Raji (cell line): ENCODE data around the gene GJA8.

Experiments used
- POLR2A ChIP-seq: IDR thresholded peaks from 2 replicates; pipeline ENCODE4 v1.6.1; 2011; ENCODE audit warnings: low read depth, low read length, control low read depth; ENCODE audit not compliant: insufficient read depth

Gene GJA8

GRCh38 chr1:147902253-147902845 lies at the start of gene GJA8:
TSS of gene GJA8 (plus strand) at chr1:147902795. CDS start at chr1:147907956, 5,161 bp downstream.
- TF ChIP-seq POLR2A: no peak

- TF ChIP-seq POLR2A: no peak
Measured at GRCh38 chr1:147853391-147853790, 49.2 kb upstream of the GJA8 start.

DNA sequence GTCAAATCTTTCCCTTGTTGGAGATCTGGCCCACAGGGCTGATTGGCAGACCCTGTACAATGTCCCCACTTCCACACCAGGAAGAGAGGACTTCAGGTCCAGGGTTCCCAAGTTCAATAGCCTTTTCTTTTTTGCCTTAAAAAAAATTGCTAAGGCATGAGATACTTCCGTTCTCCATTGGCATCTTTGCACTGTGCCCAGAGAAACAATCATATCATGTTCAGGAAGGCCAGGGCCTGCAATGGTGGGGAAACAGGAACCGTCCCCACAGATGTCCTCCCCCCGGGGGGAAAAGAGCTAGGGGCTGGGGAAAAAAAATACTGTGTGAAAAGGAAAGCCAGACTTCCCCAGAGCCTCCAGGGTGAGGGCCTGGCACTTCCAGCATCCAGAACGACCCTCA lies 24.6 kb upstream of the GJA8 start:
- no peak for TF ChIP-seq POLR2A

- TF ChIP-seq POLR2A: no peak
Measured at GRCh38 chr1:147879911-147880310, 22.7 kb upstream of the GJA8 start.

- no peak for TF ChIP-seq POLR2A
Measured at GRCh38 chr1:147882535-147882934, 20.1 kb upstream of the GJA8 start.

DNA sequence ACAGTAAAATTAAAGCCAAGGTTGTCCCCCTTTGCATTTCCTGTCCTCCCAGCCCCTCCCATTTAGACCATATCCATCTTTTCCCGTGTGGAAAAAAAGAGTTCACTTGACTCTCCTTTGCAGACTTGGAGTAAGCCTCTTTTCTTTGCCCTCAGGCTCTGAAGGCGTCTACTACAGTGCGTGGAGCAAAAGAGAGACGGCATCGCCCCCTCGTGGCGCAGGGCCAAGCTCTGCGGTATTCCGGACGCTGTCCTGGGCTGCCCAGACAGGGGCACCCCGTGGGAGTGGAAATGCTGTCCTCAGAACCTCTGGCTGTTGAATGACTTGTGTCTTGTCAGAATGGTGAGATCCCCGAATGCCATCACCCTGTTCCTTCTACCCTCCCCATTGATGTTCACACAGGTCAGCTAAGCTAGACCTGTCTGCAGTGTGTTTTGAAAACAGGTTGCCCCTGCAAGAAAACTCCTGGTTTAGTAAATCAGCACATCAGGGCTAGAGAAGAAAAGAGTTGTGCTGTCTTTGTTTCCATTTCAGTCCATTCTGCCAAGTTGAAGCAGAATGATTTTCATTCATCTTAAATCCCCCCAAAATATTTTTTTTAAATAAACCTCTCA lies 12.3 kb upstream of the GJA8 start:
- no peak for TF ChIP-seq POLR2A

- TF ChIP-seq POLR2A: no peak
Measured at GRCh38 chr1:147891088-147891487, 11.5 kb upstream of the GJA8 start.

DNA sequence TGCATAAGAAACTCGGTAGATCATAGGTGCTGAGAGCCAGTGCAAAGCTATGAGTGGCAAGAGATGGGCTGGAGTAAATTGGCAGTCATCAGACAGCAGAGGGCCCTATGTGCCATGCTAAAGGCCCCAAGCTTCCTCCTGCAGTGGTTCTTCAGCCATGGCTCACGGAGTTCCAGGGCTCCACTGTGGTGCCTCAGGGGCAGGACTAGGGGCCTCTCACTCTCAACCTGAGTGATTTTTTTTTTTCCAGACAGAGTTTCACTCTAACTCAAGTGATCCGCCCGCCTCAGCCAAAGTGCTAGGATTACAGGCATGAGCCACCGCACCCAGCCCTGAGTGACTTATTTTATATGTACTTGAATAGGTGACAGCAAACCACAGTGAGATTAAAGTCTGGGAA lies 10.4 kb upstream of the GJA8 start:
- TF ChIP-seq POLR2A: no peak

DNA sequence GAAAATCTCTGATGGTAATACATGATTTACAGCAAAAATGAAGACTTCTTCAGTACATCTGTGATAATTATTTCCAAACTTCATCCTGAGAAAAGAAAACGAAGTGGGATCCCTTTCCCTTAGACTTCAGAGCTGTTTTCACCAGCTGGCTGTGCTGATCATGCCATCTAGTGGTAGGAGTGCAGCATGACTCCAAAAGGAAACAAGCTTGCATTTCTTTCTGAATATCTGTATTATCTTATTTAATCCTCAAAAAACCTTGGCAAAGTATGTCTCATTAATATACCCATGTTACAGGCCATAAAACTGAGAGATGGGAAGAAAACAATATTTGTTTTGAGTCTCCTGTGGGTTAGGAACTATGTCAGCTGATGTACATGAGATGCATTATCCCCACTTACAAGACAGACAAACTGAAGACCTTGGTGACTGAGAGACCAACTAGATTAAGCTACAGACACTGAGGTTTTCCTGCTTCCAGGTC lies 9.8 kb upstream of the GJA8 start:
- no peak for TF ChIP-seq POLR2A

- TF ChIP-seq POLR2A: no peak
Measured at GRCh38 chr1:147895123-147895522, 7.5 kb upstream of the GJA8 start.

DNA sequence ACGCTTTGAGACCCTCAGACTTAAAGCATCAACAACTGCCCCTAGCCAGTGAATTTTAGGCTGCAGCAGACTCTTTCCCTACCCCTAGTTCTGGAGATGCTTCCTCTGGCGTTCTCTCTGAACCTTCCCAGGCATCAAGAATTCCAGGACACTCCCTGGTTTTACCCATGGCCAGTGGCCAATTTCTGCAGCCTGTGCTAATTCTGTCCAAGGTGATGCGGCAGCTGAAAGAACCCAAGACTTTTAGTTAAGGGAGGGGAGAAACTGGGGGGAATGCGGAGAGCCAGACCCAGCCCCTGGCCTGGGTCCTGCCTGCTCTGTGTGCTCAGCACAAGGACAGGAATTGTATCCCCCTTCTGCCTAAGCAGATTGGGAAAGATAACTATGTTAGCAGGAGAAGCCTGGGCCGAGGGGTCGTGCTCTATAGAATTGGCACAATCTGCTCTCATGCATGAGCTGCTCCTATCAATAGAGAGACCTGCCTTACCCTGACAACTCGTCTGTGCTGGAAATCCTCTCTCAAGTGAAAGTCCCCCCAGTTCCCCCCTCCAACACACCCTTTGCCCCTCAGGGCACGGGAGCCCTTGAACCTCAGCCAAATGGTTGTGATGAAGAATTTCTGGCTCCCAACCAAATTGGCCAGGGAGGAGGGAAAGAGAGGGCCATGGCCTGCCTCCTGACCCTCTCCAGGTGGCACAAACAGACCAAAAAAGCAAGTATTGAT lies 5.4 kb upstream of the GJA8 start:
- TF ChIP-seq POLR2A: no peak

DNA sequence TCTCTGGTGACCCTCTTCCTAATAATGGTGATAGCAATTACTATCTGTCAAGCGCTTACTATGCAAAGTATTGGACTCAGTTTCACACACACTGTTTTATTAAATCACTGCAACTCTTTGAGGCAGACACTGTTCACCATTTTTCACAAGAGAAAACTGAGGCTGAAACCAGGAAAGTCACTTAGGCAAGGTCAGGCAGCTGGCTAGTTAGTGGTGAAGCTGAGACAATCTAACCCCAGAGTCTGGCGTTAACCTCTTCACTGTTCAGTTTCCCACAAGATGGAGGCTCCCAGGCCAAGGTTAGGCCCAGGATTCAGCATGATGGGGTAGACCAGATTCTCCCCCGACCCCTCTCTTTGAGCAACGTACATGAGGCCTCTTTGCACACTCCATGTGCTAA lies 4.8 kb upstream of the GJA8 start:
- TF ChIP-seq POLR2A: no peak

DNA sequence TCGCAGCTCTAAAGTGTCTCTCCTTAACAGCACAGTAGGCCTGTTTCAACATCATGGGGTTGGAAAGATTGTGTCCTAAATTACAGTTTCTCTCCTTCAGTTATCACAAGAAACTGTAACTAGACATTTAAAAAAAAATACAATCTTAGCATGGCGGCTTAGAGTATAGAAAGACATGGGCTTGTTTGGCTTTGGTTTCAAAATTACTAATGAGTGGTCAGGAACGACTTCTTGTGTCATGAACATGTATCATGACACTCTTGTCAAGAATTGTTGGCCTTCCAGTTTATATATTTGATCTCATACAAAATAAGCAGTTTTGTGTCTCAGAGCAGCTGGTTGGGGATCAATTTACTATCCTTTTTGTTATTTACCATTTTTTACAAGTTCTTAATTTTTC lies 2.1 kb downstream of the GJA8 start:
- no peak for TF ChIP-seq POLR2A

- TF ChIP-seq POLR2A: no peak
Measured at GRCh38 chr1:147907786-147908509, 5.4 kb downstream of the GJA8 start.

DNA sequence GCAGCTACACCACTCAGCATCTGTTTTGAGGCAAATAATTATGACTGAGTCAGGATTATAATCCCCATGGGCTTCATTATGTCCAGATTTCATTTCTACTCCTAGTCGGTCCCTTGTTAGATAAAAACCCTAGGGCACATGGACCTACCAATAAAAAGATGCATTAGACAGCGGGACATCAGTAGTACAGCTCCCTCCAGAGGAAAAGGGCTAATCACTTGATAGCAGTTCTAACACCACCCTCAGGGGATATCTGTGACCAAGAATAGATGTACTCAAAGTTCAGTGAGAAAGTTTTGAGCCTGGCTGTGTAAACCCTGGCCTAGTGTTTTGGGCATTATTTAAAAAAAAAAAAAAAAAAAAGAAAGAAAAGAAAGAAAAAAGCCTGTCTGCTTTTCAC lies 10.0 kb downstream of the GJA8 start:
- TF ChIP-seq POLR2A: no peak
